WERI-Rb-1 (cell line): Measurements from ENCODE around the gene ARMC12.
"Not testable (repeated sequence)": the region's sequence is repeated elsewhere in the genome, so short reads cannot be mapped to it uniquely, and the experiment has no call there.

Experiments used
- DNase-seq: peaks from one replicate; pipeline ENCODE4 v3.0.0-alpha.2; 2020
- H3K27ac ChIP-seq: fragments of 250-450 bp; sonication (Bioruptor Pico); 2 replicates; pipeline ENCODE4 v1.5.1; 2020; ENCODE audit warnings: mild to moderate bottlenecking, moderate library complexity
- H3K27me3 ChIP-seq: fragments of 250-450 bp; sonication (Bioruptor Pico); 2 replicates; pipeline ENCODE4 v1.5.1; 2021; ENCODE audit warnings: mild to moderate bottlenecking, low read depth, moderate library complexity; ENCODE audit not compliant: insufficient read depth, severe bottlenecking
- H3K36me3 ChIP-seq: fragments of 250-450 bp; sonication (Bioruptor Pico); 2 replicates; pipeline ENCODE4 v1.5.1; 2020; ENCODE audit warnings: mild to moderate bottlenecking, moderate library complexity
- H3K4me3 ChIP-seq: 2 replicates; pipeline ENCODE4 v1.5.1; 2011; ENCODE audit warnings: low read depth, mild to moderate bottlenecking, control low read depth, low read length
- H3K9me3 ChIP-seq: fragments of 250-450 bp; sonication (Bioruptor Pico); 2 replicates; pipeline ENCODE4 v1.5.1; 2021; ENCODE audit warnings: mild to moderate bottlenecking, moderate library complexity; ENCODE audit not compliant: severe bottlenecking
- TF ChIP-seq, protein P1 (sequence below): IDR thresholded peaks from 2 replicates; pipeline ENCODE4 v1.5.1; 2011; ENCODE audit warnings: low read depth, mild to moderate bottlenecking, control low read depth, inconsistent platforms, low read length

The ARMC12 gene, protein sequence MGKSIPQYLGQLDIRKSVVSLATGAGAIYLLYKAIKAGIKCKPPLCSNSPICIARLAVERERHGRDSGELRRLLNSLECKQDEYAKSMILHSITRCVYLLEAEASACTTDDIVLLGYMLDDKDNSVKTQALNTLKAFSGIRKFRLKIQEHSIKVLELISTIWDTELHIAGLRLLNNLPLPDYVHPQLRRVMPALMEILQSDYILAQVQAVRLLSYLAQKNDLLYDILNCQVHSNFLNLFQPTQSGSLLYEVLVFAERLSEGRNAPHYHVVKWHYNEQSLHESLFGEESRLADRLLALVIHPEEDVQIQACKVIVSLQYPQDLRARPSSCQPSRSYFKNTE

DNA sequence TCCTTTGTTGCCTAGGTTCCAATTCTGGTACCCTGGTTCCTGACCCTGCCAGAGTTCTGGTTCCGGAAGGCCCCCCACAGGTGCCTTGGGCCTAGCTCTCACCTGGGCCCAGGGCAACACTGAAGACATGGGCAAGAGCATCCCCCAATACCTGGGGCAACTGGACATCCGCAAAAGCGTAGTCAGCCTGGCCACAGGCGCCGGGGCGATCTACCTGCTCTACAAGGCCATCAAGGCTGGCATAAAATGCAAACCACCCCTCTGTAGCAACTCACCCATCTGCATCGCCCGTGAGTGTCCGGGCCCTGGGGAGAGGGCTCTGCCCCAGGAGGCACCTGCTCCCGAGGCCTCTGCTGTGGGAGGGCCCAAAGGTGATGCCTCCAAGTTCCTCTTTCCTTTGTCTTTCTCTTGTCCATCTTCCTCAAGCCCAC is at the start of gene ARMC12:
TSS of gene ARMC12 (plus strand) at position 51 of the 431 bp plus-strand sequence. CDS start at position 128, 77 bp downstream.
- no peak for DNase-seq
- TF ChIP-seq, protein P1, sequence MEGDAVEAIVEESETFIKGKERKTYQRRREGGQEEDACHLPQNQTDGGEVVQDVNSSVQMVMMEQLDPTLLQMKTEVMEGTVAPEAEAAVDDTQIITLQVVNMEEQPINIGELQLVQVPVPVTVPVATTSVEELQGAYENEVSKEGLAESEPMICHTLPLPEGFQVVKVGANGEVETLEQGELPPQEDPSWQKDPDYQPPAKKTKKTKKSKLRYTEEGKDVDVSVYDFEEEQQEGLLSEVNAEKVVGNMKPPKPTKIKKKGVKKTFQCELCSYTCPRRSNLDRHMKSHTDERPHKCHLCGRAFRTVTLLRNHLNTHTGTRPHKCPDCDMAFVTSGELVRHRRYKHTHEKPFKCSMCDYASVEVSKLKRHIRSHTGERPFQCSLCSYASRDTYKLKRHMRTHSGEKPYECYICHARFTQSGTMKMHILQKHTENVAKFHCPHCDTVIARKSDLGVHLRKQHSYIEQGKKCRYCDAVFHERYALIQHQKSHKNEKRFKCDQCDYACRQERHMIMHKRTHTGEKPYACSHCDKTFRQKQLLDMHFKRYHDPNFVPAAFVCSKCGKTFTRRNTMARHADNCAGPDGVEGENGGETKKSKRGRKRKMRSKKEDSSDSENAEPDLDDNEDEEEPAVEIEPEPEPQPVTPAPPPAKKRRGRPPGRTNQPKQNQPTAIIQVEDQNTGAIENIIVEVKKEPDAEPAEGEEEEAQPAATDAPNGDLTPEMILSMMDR = no peak
- peak within 1 kb of the TSS; percentile 25 for H3K27ac ChIP-seq
- H3K4me3 ChIP-seq = no peak within 1 kb of the TSS
- H3K27me3 ChIP-seq = no peaks in the 10 kb centered on the region
- no peaks in the 10 kb centered on the region for H3K9me3 ChIP-seq
- H3K36me3 ChIP-seq = no peaks in the 10 kb centered on the region

DNA sequence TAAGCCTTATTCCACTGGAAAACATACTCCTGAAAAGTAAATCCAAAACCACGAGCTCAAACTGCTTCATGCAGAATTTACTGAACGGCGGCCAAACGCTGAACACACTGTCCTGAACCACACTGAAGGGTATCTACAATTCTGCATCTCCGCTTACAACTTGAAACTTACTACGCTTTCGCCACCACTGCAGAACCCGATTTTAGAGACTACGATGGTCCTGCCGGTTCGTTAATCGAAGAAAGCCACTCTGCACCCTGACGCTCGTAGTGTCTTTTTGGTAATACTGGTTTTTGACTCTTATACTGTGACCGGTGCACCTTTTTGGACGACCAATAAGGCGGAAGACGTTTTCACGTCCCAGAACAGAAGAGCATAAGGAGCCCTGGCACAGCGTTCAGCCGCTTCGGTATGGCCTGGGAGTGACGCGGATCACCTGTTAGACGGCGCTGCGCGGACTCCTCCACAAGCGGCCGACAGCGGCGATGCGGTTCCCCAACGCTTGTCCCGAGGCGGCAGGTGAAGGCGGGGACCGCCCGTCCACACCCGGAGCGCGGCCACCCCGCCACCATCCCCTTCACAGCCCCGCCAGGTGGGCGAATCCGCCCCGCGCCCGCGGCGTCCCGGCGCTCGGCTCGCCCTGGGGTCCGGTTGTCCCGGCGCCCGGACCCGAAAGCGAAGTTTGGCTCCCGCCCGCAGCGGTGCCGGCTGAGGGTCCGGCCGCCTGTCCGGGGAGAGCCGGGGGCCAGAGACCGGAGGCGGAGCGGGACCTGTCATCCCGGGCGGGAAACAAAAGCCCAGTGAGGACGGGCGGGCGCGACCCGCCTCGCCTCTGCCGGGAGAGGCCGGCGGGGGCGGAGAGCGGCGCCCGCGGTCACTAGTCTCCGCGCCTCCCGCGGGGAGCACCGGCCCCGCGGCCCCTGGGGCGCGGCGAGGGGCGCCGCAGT is 48.9 kb upstream of the ARMC12 start:
- H3K27me3 ChIP-seq = no peaks in the 10 kb centered on the region
- TF ChIP-seq, protein P1 = 0 out of 2 replicates have a peak, but pooled peaks have one; percentile 19
- H3K4me3 ChIP-seq = peak overlapping the region; percentile 53
- H3K9me3 ChIP-seq = no peaks in the 10 kb centered on the region
- peak overlapping the region; percentile 83 for H3K27ac ChIP-seq
- DNase-seq = peak; percentile 79
- peaks cover 13% of the 10 kb centered on the region for H3K36me3 ChIP-seq

DNA sequence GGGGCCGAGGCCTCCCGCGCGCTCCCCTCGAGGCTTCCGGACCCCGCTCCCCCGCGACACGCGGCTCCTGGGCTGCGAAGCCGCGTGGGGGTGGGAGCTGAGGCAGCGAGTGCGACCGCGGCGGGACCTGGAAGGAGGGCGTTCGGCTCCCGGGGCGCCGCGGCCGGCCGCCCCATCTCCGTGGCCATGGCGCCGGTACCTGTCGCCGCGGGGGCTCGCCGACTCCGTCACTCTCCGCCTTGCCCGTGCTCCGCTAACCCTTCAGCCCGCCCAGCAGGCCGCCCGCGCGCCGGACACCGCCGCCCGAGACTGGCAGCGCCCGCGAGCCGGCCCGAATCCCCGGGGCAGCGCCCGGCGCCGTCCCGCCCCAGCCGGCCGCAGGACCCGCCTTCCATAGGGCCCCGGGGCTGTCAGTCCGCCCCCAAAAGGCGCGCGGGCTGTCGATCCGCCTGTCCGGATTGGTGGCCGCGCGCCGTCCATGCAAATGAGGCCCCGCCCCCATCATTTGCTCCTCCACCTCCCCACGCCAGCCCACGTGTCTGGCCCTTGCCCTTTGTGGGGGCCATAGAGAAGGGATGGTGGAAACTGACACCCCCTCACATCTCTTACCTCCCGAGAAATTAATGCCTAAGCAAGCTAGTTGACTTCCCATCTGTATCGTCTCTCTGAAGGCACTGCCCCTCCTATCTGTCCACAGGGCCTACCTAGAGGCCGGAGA is 48.1 kb upstream of the ARMC12 start, which contains the start of gene FKBP5:
TSS of gene FKBP5 (minus strand) at position 311 of the 718 bp plus-strand sequence. CDS start 46,091 bp downstream, outside the sequence.
- TF ChIP-seq, protein P1 = no peak
- peak; percentile 99 for DNase-seq
- Histone ChIP-seq H3K27me3 (no peaks in the 10 kb centered on the region), H3K27ac (peak within 1 kb of the TSS; percentile 83), H3K36me3 (peaks cover 6% of the 10 kb centered on the region), H3K4me3 (peak within 1 kb of the TSS; percentile 53), H3K9me3 (no peaks in the 10 kb centered on the region)

DNA sequence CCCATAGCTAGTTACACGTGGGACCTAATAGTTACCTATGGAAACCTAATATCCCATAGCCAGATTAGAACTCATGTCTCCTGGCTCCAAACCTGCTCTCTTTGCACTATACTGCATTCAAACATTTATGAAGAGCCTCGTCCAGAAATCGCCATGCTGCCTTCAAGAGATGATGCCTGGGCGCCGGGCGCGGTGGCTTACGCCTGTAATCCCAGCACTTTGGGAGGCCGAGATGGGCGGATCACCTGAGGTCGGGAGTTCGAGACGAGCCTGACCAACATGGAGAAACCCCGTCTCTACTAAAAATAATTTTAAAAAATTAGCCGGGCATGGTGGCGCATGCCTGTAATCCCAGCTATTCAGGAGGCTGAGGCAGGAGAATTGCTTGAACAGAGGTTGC is 46.8 kb upstream of the ARMC12 start:
- H3K4me3 ChIP-seq, H3K27me3 ChIP-seq, H3K36me3 ChIP-seq, DNase-seq, H3K9me3 ChIP-seq, H3K27ac ChIP-seq: not testable (repeated sequence)

DNA sequence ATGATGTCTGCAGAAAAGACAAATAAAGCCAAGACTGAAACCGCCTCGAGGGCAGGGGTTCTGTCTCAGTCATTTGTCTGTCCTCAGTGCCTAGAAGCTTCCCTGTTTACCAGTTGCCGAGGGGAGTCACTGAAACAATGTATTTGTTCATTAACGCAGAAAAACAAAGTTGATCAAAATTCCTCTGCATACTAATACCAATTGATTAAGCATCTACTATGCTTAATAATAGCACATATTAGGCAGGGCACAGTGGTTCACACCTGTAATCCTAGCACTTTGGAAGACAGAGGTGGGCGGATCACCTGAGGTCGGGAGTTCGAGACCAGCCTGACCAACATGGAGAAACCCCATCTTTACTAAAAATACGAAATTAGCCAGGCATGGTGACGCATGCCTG is 46.3 kb upstream of the ARMC12 start:
- Histone ChIP-seq H3K4me3 (no peak overlapping the region), H3K27ac (no peak overlapping the region), H3K9me3 (peaks cover 10% of the 10 kb centered on the region), H3K27me3 (no peaks in the 10 kb centered on the region), H3K36me3 (no peaks in the 10 kb centered on the region)
- no peak for DNase-seq
- TF ChIP-seq, protein P1 = no peak
